IMR-90 (cell line): ENCODE results near the gene ZNF514. TPM values are rescaled to one million over a fixed set of nuclear protein-coding genes. Genes with fewer than 3 reads are reported as not detected.

Experiments used
- ATAC-seq: fragments of 200-7000 bp; cut with Tn5 transposase; 2 replicates; pipeline ENCODE4 v1.9.1; 2020; ENCODE audit warnings: low read depth, mild to moderate bottlenecking, moderate library complexity
- BruUV-seq: library from RNA; stranded (reverse); fragments of 400-500 nt; replicated peaks from 2 replicates; lab custom pipeline; 2021; lab: Mats Ljungman, UMichigan
- CTCF ChIA-PET: fragments of 300-600 bp; formaldehyde crosslinking; extraction: SDS; loops from one replicate; lab custom pipeline; 2021; ENCODE audit warnings: antibody characterized with exemption; lab: Yijun Ruan, JAX
- POLR2A ChIA-PET: fragments of 300-600 bp; sonication (Branson Sonifier 250); formaldehyde crosslinking; loops from one replicate; lab custom pipeline; 2022; ENCODE audit warnings: antibody characterized with exemption; ENCODE audit not compliant: unreplicated experiment; lab: Charles Lee
- DNase-seq: peaks from one replicate; pipeline ENCODE4 v3.0.0; 2013
- H2AFZ ChIP-seq: replicated peaks from 2 replicates; pipeline ENCODE3; 2013; ENCODE audit warnings: low read length, mild to moderate bottlenecking; ENCODE audit not compliant: poor library complexity
- H2AK5ac ChIP-seq: 2 replicates; pipeline ENCODE4 v1.6.1; 2013; ENCODE audit warnings: low read depth, low read length, inconsistent platforms
- H2AK9ac ChIP-seq: replicated peaks from 2 replicates; pipeline ENCODE3; 2013; ENCODE audit warnings: mild to moderate bottlenecking, low read depth, low read length, moderate library complexity; ENCODE audit not compliant: poor library complexity
- H2BK120ac ChIP-seq: 2 replicates; pipeline ENCODE4 v1.6.1; 2013; ENCODE audit warnings: low read depth, low read length, inconsistent platforms
- H2BK15ac ChIP-seq: 3 replicates; pipeline ENCODE4 v1.6.1; 2013; ENCODE audit warnings: low read depth, low read length, inconsistent platforms
- H2BK20ac ChIP-seq: 2 replicates; pipeline ENCODE4 v1.6.1; 2013; ENCODE audit warnings: low read depth, mild to moderate bottlenecking, inconsistent platforms, low read length, moderate library complexity
- H2BK5ac ChIP-seq: 2 replicates; pipeline ENCODE4 v1.6.1; 2013; ENCODE audit warnings: mild to moderate bottlenecking, low read depth, low read length, inconsistent platforms; ENCODE audit not compliant: poor library complexity, severe bottlenecking
- H3K14ac ChIP-seq: replicated peaks from 2 replicates; pipeline ENCODE4 v1.6.1; 2013; ENCODE audit warnings: low read depth, low read length, inconsistent platforms
- H3K18ac ChIP-seq: 2 replicates; pipeline ENCODE4 v1.6.1; 2013; ENCODE audit warnings: low read depth, low read length, control low read depth
- H3K23ac ChIP-seq: 2 replicates; pipeline ENCODE4 v1.6.1; 2013; ENCODE audit warnings: low read depth, low read length, inconsistent platforms
- H3K27ac ChIP-seq: 2 replicates; pipeline ENCODE4 v1.5.1; 2013; ENCODE audit warnings: mild to moderate bottlenecking, control low read depth, low read length; ENCODE audit not compliant: insufficient read depth
- H3K27me3 ChIP-seq: 2 replicates; pipeline ENCODE4 v1.6.1; 2013; ENCODE audit warnings: low read length; ENCODE audit not compliant: control insufficient read depth, insufficient read depth
- H3K36me3 ChIP-seq: 2 replicates; pipeline ENCODE4 v1.6.1; 2013; ENCODE audit warnings: low read length, mixed read lengths; ENCODE audit not compliant: control insufficient read depth, insufficient read depth
- H3K4ac ChIP-seq: 2 replicates; pipeline ENCODE4 v1.6.1; 2013; ENCODE audit warnings: low read depth, low read length, inconsistent platforms
- H3K4me1 ChIP-seq: 2 replicates; pipeline ENCODE4 v1.6.1; 2013; ENCODE audit warnings: low read length, mixed read lengths; ENCODE audit not compliant: control insufficient read depth, insufficient read depth
- H3K4me2 ChIP-seq: 2 replicates; pipeline ENCODE4 v1.6.1; 2013; ENCODE audit warnings: low read depth, mild to moderate bottlenecking, control low read depth, low read length, moderate library complexity
- H3K4me3 ChIP-seq: 2 replicates; pipeline ENCODE4 v1.5.1; 2013; ENCODE audit warnings: low read depth, mild to moderate bottlenecking, control low read depth, low read length, moderate library complexity; ENCODE audit not compliant: insufficient read depth
- H3K56ac ChIP-seq: 2 replicates; pipeline ENCODE4 v1.6.1; 2013; ENCODE audit warnings: low read length, inconsistent platforms; ENCODE audit not compliant: insufficient read depth; ENCODE audit errors: extremely low read depth
- H3K79me1 ChIP-seq, 2 experiments: 2 replicates each; pipeline ENCODE4 v1.6.1; 2013; ENCODE audit warnings: low read length in 2 of 2, inconsistent platforms in 1 of 2, low read depth in 1 of 2
- H3K9ac ChIP-seq: 2 replicates; pipeline ENCODE4 v1.6.1; 2013; ENCODE audit warnings: low read depth, low read length, control low read depth
- H3K9me1 ChIP-seq: 2 replicates; pipeline ENCODE4 v1.6.1; 2013; ENCODE audit warnings: low read length, inconsistent platforms; ENCODE audit not compliant: insufficient read depth
- H3K9me3 ChIP-seq: 2 replicates; pipeline ENCODE4 v1.6.1; 2013; ENCODE audit warnings: low read length; ENCODE audit not compliant: control insufficient read depth, insufficient read depth
- H4K20me1 ChIP-seq: 2 replicates; pipeline ENCODE4 v1.6.1; 2013; ENCODE audit warnings: low read length, inconsistent platforms; ENCODE audit not compliant: insufficient read depth
- H4K5ac ChIP-seq: 2 replicates; pipeline ENCODE4 v1.6.1; 2013; ENCODE audit warnings: mild to moderate bottlenecking, low read depth, low read length, control low read depth
- H4K8ac ChIP-seq, 2 experiments: 2 replicates each; pipeline ENCODE4 v1.6.1; 2013; ENCODE audit warnings: low read depth in 2 of 2, low read length in 2 of 2, control low read depth in 1 of 2, inconsistent platforms in 1 of 2
- H4K91ac ChIP-seq: 2 replicates; pipeline ENCODE4 v1.6.1; 2013; ENCODE audit warnings: low read depth, low read length, inconsistent platforms; ENCODE audit not compliant: insufficient read depth
- BHLHE40 ChIP-seq: fragments of 150-350 bp; IDR thresholded peaks from 2 replicates; pipeline ENCODE4 v1.6.1; 2016; ENCODE audit warnings: mild to moderate bottlenecking, low read depth, low read length
- CEBPB ChIP-seq: IDR thresholded peaks from 2 replicates; pipeline ENCODE4 v1.6.1; 2012; ENCODE audit warnings: low read depth, low read length, improper control_type of control experiment
- CHD1 ChIP-seq: IDR thresholded peaks from 2 replicates; pipeline ENCODE4 v1.6.1; 2012; ENCODE audit warnings: low read depth, low read length, improper control_type of control experiment
- ELK1 ChIP-seq: fragments of 150-350 bp; IDR thresholded peaks from 2 replicates; pipeline ENCODE4 v1.6.1; 2016; ENCODE audit warnings: low read depth, mild to moderate bottlenecking, low read length, moderate library complexity, borderline replicate concordance
- FOS ChIP-seq: fragments of 150-350 bp; IDR thresholded peaks from 2 replicates; pipeline ENCODE4 v1.6.1; 2016; ENCODE audit warnings: low read depth, low read length
- MAFK ChIP-seq: IDR thresholded peaks from 2 replicates; pipeline ENCODE4 v1.6.1; 2012; ENCODE audit warnings: low read depth, low read length, improper control_type of control experiment
- MAZ ChIP-seq: IDR thresholded peaks from 2 replicates; pipeline ENCODE4 v1.6.1; 2012; ENCODE audit warnings: low read depth, mild to moderate bottlenecking, low read length, improper control_type of control experiment, moderate library complexity, borderline replicate concordance
- MXI1 ChIP-seq: IDR thresholded peaks from 2 replicates; pipeline ENCODE4 v1.6.1; 2012; ENCODE audit warnings: low read depth, mild to moderate bottlenecking, low read length, moderate library complexity, borderline replicate concordance
- NFE2L2 ChIP-seq: fragments of 150-350 bp; IDR thresholded peaks from 2 replicates; pipeline ENCODE4 v1.6.1; 2016; ENCODE audit warnings: low read depth, mild to moderate bottlenecking, low read length
- POLR2A ChIP-seq: IDR thresholded peaks from 2 replicates; pipeline ENCODE4 v1.6.1; 2012; ENCODE audit warnings: mild to moderate bottlenecking, low read depth, low read length
- RAD21 ChIP-seq: IDR thresholded peaks from 2 replicates; pipeline ENCODE4 v1.6.1; 2012; ENCODE audit warnings: low read length, improper control_type of control experiment
- RCOR1 ChIP-seq: IDR thresholded peaks from 2 replicates; pipeline ENCODE4 v1.6.1; 2012; ENCODE audit warnings: mild to moderate bottlenecking, low read length, improper control_type of control experiment; ENCODE audit not compliant: insufficient replicate concordance
- RFX5 ChIP-seq: IDR thresholded peaks from 2 replicates; pipeline ENCODE4 v1.8.0; 2012; ENCODE audit warnings: low read depth, mild to moderate bottlenecking, low read length, moderate library complexity
- SMC3 ChIP-seq: fragments of 150-350 bp; IDR thresholded peaks from 2 replicates; pipeline ENCODE4 v1.6.1; 2016; ENCODE audit warnings: low read depth, mild to moderate bottlenecking, antibody characterized with exemption, low read length, moderate library complexity
- USF2 ChIP-seq: fragments of 150-350 bp; IDR thresholded peaks from 2 replicates; pipeline ENCODE4 v1.6.1; 2017; ENCODE audit warnings: mild to moderate bottlenecking, antibody characterized with exemption, low read length, low read depth
- WGBS, 2 experiments: methylation state at CpG; one replicate each; pipeline versions ENCODE4 v1.1.5 to v1.1.7; 2013; ENCODE audit warnings: missing lambda C conversion rate in 2 of 2; ENCODE audit not compliant: insufficient read length in 1 of 2; ENCODE audit errors: extremely low coverage in 2 of 2; 5-methylcytosine and 5-hydroxymethylcytosine counted together
- dilution Hi-C: fragments of 300-500 bp; cut with HindIII; formaldehyde crosslinking; loops from one replicate; pipeline ENCODE4 v1.14.3; 2018; ENCODE audit warnings: low sequenced_read_pairs; ENCODE audit not compliant: unreplicated experiment
- in situ Hi-C: fragments of 300-500 bp; cut with MboI; formaldehyde crosslinking; loops from 3 replicates; pipeline ENCODE4 v1.14.3; 2019; ENCODE audit warnings: low sequenced_read_pairs, inconsistent platforms, mixed read lengths
- intact Hi-C: fragments of 100-400 bp; cut with micrococcal nuclease; formaldehyde crosslinking; loops from 2 replicates; pipeline ENCODE4 v1.10.0; 2022
- polyA plus RNA-seq, 3 experiments: library from polyadenylated mRNA; depleted of rRNA; stranded (reverse); fragments of >200 nt; gene quantifications; 2 replicates each; pipeline ENCODE4 v1.2.3, GENCODE V29; 2012; ENCODE audit warnings: low replicate concordance in 1 of 3
- total RNA-seq: library from RNA; depleted of rRNA; stranded (reverse); fragments of >200 nt; gene quantifications from 2 replicates; pipeline ENCODE4 v1.2.3, GENCODE V29; 2012
- TF ChIP-seq, protein P1 (sequence below): conservative IDR thresholded peaks from 2 replicates; pipeline ENCODE4 v1.5.1; 2012; ENCODE audit warnings: mild to moderate bottlenecking, low read depth, low read length, improper control_type of control experiment

Gene ZNF514
- total and polyA plus RNA-seq, 2 of the 4 experiments (the other 2 are of a cell fraction): 5.3 to 6.5 TPM

- no peak overlapping the region for H3K56ac ChIP-seq
- H3K27me3 ChIP-seq: no peaks in the 10 kb centered on the region
- no peak overlapping the region for H3K27ac ChIP-seq
- no peaks in the 10 kb centered on the region for H4K20me1 ChIP-seq
- ATAC-seq (no peak), DNase-seq (no peak)
- H4K8ac ChIP-seq: no peak overlapping the region
- H2AK9ac ChIP-seq: no peak overlapping the region
- no TSS peak for BruUV-seq
- H4K5ac ChIP-seq: no peak overlapping the region
- no peak overlapping the region for H3K14ac ChIP-seq
- no peak overlapping the region for H3K4ac ChIP-seq
- ChIA-PET CTCF (no interaction called here), POLR2A (no interaction called here)
- H3K4me1 ChIP-seq: no peaks in the 10 kb centered on the region
- dilution Hi-C loops (no loop called here), in situ Hi-C loops (no loop called here), intact Hi-C loops (no loop called here)
- H3K9me1 ChIP-seq: no peaks in the 10 kb centered on the region
- H3K9me3 ChIP-seq: peaks cover 57% of the 10 kb centered on the region
- no peak overlapping the region for H3K9ac ChIP-seq
- H3K79me1 ChIP-seq: no peaks in the 10 kb centered on the region; a peak in 1 of 4 replicates
- H4K91ac ChIP-seq: no peak overlapping the region
- no peak overlapping the region for H2BK120ac ChIP-seq
- no peak overlapping the region for H2BK5ac ChIP-seq
- TF ChIP-seq BHLHE40 (no peak), USF2 (no peak), CEBPB (no peak), RFX5 (no peak), MAZ (no peak), NFE2L2 (no peak), ELK1 (no peak), MXI1 (no peak), CHD1 (no peak), FOS (no peak), RCOR1 (no peak), RAD21 (no peak), SMC3 (no peak), MAFK (no peak), POLR2A (no peak)
- TF ChIP-seq, protein P1, sequence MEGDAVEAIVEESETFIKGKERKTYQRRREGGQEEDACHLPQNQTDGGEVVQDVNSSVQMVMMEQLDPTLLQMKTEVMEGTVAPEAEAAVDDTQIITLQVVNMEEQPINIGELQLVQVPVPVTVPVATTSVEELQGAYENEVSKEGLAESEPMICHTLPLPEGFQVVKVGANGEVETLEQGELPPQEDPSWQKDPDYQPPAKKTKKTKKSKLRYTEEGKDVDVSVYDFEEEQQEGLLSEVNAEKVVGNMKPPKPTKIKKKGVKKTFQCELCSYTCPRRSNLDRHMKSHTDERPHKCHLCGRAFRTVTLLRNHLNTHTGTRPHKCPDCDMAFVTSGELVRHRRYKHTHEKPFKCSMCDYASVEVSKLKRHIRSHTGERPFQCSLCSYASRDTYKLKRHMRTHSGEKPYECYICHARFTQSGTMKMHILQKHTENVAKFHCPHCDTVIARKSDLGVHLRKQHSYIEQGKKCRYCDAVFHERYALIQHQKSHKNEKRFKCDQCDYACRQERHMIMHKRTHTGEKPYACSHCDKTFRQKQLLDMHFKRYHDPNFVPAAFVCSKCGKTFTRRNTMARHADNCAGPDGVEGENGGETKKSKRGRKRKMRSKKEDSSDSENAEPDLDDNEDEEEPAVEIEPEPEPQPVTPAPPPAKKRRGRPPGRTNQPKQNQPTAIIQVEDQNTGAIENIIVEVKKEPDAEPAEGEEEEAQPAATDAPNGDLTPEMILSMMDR: no peak
- H2BK20ac ChIP-seq: no peak overlapping the region
- no peak overlapping the region for H2AK5ac ChIP-seq
- no peak overlapping the region for H3K18ac ChIP-seq
- no peak overlapping the region for H2BK15ac ChIP-seq
- H3K4me2 ChIP-seq: no peak overlapping the region
- 100% methylated on average over 1 of the region's 2 CpGs; no CpG with 5 or more reads in 1 of the 2 experiments for WGBS, 2 experiments
- no peak overlapping the region for H3K23ac ChIP-seq
- H3K36me3 ChIP-seq: peaks cover 12% of the 10 kb centered on the region
- H3K4me3 ChIP-seq: no peak overlapping the region
- H2AFZ ChIP-seq: no peak overlapping the region
These were observed 15.8 kb downstream of the ZNF514 start for GRCh38 chr2:95143838-95144237.
